Airway epithelial cell (primary cell): Measurements from ENCODE around the gene SOX14. TPM values are rescaled to one million over a fixed set of nuclear protein-coding genes. Genes with fewer than 3 reads are reported as not detected.

Experiments
- total RNA-seq: library from RNA; depleted of rRNA; stranded (reverse); fragments of >200 nt; gene quantifications from 2 replicates; pipeline ENCODE4 v1.2.3, GENCODE V29; 2015

Gene SOX14
- total RNA-seq = not detected in 2 replicates

DNA sequence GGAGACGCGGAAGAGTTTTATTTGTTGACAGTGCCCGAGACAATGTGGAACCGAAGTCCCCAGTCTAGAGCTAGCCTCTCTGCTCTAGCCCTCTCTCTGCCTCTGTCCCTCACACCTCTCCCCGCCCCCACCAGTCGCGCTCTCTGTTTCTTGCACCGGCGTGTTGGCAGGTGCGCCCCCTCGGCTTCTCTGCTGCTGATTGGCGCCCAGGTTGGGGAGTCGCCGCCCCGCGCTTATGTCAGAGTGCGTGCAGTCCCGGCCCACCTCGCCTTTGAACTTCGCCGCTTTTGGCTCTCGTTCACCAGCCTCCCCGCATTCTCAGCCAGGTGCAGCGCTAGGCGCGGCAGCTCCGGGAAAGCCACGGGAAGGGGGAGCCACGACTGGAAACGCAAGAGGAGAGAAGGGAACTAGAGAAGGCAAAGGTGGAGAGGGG is at the start of gene SOX14:
TSS of gene SOX14 (plus strand) at position 315 of the 433 bp plus-strand sequence. CDS start 470 bp downstream, outside the sequence.

Other genes starting within 250 kb of the SOX14 start
- gene CLDN18, start 245.8 kb downstream of the SOX14 start, total RNA-seq = not detected in 2 replicates